Spinal cord (tissue), 10 donors: ENCODE measurements around the gene ZNF892. TPM values are rescaled to one million over a fixed set of nuclear protein-coding genes. Genes with fewer than 3 reads are reported as not detected.

Experiments
- DNase-seq, 6 donors: peaks; one replicate each; pipeline versions ENCODE4 v3.0.0 to v3.0.0-alpha.2; 2013 to 2015; ENCODE audit warnings: low spot score in 6 of 6, low read depth in 4 of 6
- H3K27ac ChIP-seq: one replicate; pipeline ENCODE4 v1.5.1; 2013; ENCODE audit warnings: low read depth, low read length, control low read depth
- H3K27me3 ChIP-seq: one replicate; pipeline ENCODE4 v1.6.1; 2013; ENCODE audit warnings: low read length; ENCODE audit not compliant: control insufficient read depth, insufficient read depth
- H3K36me3 ChIP-seq: one replicate; pipeline ENCODE4 v1.6.1; 2013; ENCODE audit warnings: low read length; ENCODE audit not compliant: control insufficient read depth, insufficient read depth
- H3K4me1 ChIP-seq: one replicate; pipeline ENCODE4 v1.6.1; 2013; ENCODE audit warnings: low read length; ENCODE audit not compliant: control insufficient read depth, insufficient read depth
- H3K4me3 ChIP-seq: one replicate; pipeline ENCODE4 v1.5.1; 2013; ENCODE audit warnings: low read depth, low read length, control low read depth
- H3K9me3 ChIP-seq: one replicate; pipeline ENCODE4 v1.6.1; 2013; ENCODE audit warnings: low read length; ENCODE audit not compliant: control insufficient read depth, insufficient read depth
- WGBS: methylation state at CpG from one replicate; pipeline ENCODE4 v1.1.5; 2013; ENCODE audit warnings: missing lambda C conversion rate; ENCODE audit not compliant: insufficient coverage; 5-methylcytosine and 5-hydroxymethylcytosine counted together
- polyA plus RNA-seq, 2 donors: library from polyadenylated mRNA; unstranded; fragments of 120-200 nt; gene quantifications; one replicate each; pipeline ENCODE4 v1.2.1, GENCODE V29; 2013; ENCODE audit not compliant: insufficient read length in 2 of 2
- total RNA-seq, 2 donors: library from RNA; depleted of rRNA in 1 of 2; stranded (reverse); fragments of 120-200 nt in 1 of 2; fragments of >200 nt in 1 of 2; gene quantifications; one replicate each; pipeline versions ENCODE4 v1.2.3 to v1.2.4, GENCODE V29; 2013 to 2014
- donor health status: healthy.

Gene ZNF892
- total and polyA plus RNA-seq, 4 donors = 4.5 to 16.2 (median 9.3) TPM

DNA sequence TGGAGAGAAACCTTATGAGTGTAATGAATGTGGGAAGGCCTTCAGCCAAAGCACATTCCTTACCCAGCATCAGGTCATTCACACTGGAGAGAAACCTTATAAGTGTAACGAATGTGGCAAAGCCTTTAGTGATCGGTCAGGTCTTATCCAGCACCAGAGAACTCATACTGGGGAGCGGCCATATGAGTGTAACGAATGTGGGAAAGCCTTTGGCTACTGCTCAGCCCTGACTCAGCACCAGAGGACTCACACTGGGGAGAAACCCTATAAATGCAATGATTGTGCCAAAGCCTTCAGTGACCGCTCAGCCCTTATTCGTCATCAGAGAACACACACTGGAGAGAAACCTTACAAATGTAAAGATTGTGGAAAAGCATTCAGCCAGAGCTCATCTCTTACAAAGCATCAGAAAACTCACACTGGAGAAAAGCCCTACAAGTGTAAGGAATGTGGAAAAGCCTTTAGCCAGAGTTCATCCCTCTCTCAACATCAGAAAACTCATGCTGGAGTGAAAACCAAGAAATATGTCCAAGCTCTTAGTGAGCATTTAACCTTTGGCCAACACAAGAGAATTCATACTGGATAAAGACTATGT lies 7.8 kb downstream of the ZNF892 start:
- Histone ChIP-seq H3K36me3 (peaks cover 16% of the 10 kb centered on the region), H3K4me1 (no peaks in the 10 kb centered on the region), H3K4me3 (no peak overlapping the region), H3K9me3 (peaks cover 45% of the 10 kb centered on the region), H3K27ac (no peak overlapping the region), H3K27me3 (no peaks in the 10 kb centered on the region)
- no peak for DNase-seq
- 95% methylated on average over 4 of the region's 6 CpGs for WGBS

GRCh38 chr2:95220449-95220848 lies 13.1 kb downstream of the ZNF892 start:
- no peak for DNase-seq
- no peaks in the 10 kb centered on the region for H3K27me3 ChIP-seq
- H3K9me3 ChIP-seq = peaks cover 32% of the 10 kb centered on the region
- no peaks in the 10 kb centered on the region for H3K4me1 ChIP-seq
- no peak overlapping the region for H3K27ac ChIP-seq
- H3K36me3 ChIP-seq = peaks cover 6% of the 10 kb centered on the region
- H3K4me3 ChIP-seq = no peak overlapping the region
- WGBS = 100% methylated on average over 3 of the region's 3 CpGs

GRCh38 chr2:95225658-95226057 lies 18.3 kb downstream of the ZNF892 start:
- H3K4me1 ChIP-seq = no peaks in the 10 kb centered on the region
- no peak overlapping the region for H3K27ac ChIP-seq
- H3K9me3 ChIP-seq = peaks cover 5% of the 10 kb centered on the region
- H3K27me3 ChIP-seq = no peaks in the 10 kb centered on the region
- no peaks in the 10 kb centered on the region for H3K36me3 ChIP-seq
- no peak for DNase-seq
- no peak overlapping the region for H3K4me3 ChIP-seq

DNA sequence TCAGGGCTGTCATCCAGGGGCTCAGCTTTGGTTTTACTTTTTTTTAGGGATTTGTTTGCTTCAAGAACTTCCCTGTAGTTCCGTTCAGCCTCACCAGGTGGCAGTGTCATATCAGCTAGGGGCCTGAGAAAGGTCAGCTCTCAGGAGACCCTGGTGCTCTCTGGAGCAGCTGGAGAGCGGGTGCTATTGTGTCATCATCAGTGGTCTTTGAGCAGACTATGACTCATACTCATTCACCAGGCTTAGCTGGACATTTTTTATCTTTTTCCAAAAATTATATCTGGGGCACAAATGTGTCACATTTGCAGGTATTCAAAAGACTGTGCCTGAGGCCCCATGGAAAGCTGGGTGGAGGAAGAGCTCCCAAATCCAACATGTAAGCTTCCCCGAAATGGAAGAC lies 24.4 kb downstream of the ZNF892 start:
- Histone ChIP-seq H3K36me3 (no peaks in the 10 kb centered on the region), H3K9me3 (no peaks in the 10 kb centered on the region), H3K4me3 (no peak overlapping the region), H3K4me1 (no peaks in the 10 kb centered on the region), H3K27me3 (no peaks in the 10 kb centered on the region), H3K27ac (no peak overlapping the region)
- 14% methylated on average over 1 of the region's 3 CpGs for WGBS
- peak in 5 of 6 donors; percentile 9 to 73 (median 35) for DNase-seq

DNA sequence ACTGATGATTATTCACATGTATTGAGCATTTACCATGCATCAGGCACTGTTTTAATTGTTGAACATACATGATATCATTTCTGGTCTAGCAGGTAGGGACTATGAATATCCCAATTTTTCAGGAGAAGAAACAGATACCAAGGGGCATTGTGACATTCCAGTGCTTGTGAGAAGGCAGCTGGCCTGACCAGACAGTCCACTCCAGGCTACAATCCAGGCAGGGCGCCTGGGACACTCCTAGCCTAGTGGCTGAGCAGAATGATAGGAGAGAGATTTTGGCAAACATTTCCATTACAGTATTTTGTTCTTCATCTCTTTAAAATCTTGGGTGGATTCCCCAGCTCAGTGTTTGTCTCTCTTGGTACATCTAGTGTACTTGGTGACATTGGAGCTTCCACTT lies 24.9 kb downstream of the ZNF892 start:
- no peaks in the 10 kb centered on the region for H3K4me1 ChIP-seq
- no peaks in the 10 kb centered on the region for H3K36me3 ChIP-seq
- no peak overlapping the region for H3K4me3 ChIP-seq
- H3K9me3 ChIP-seq = no peaks in the 10 kb centered on the region
- H3K27me3 ChIP-seq = no peaks in the 10 kb centered on the region
- no peak for DNase-seq
- WGBS = no CpG with 5 or more reads among the region's 1 CpG
- no peak overlapping the region for H3K27ac ChIP-seq

GRCh38 chr2:95234286-95234785 lies 27.0 kb downstream of the ZNF892 start:
- no peak for DNase-seq
- Histone ChIP-seq H3K27ac (no peak overlapping the region), H3K4me1 (no peaks in the 10 kb centered on the region), H3K9me3 (no peaks in the 10 kb centered on the region), H3K27me3 (no peaks in the 10 kb centered on the region), H3K36me3 (no peaks in the 10 kb centered on the region), H3K4me3 (no peak overlapping the region)
- WGBS = 91% methylated on average over 4 of the region's 5 CpGs

DNA sequence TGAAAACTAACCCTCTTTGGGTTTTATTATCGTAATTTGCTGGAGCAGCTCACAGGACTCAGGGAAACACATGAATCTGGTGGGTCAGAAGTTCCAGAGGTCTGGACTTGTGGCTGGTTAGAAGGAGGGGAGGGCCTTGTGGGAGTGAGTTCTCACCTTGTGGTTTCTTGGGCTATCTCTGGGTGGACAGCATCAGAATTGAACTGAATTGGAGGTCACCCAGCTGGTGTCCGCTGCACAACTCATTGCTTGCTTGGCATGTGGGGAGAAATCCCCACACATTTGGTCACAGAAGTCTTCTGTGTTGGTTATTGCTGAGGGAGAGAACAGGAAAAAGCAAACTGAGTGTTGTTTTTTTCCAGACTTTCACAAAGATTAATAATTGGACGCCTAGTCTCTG lies 27.5 kb downstream of the ZNF892 start:
- no peak for DNase-seq
- Histone ChIP-seq H3K27ac (no peak overlapping the region), H3K36me3 (no peaks in the 10 kb centered on the region), H3K4me1 (no peaks in the 10 kb centered on the region), H3K9me3 (no peaks in the 10 kb centered on the region), H3K27me3 (no peaks in the 10 kb centered on the region), H3K4me3 (no peak overlapping the region)
- WGBS = 94% methylated on average over 3 of the region's 3 CpGs

GRCh38 chr2:95238131-95238530 lies 30.8 kb downstream of the ZNF892 start:
- H3K36me3 ChIP-seq = no peaks in the 10 kb centered on the region
- H3K4me1 ChIP-seq = no peaks in the 10 kb centered on the region
- no peak overlapping the region for H3K4me3 ChIP-seq
- peaks cover 11% of the 10 kb centered on the region for H3K9me3 ChIP-seq
- no peaks in the 10 kb centered on the region for H3K27me3 ChIP-seq
- no peak overlapping the region for H3K27ac ChIP-seq
- no peak for DNase-seq

DNA sequence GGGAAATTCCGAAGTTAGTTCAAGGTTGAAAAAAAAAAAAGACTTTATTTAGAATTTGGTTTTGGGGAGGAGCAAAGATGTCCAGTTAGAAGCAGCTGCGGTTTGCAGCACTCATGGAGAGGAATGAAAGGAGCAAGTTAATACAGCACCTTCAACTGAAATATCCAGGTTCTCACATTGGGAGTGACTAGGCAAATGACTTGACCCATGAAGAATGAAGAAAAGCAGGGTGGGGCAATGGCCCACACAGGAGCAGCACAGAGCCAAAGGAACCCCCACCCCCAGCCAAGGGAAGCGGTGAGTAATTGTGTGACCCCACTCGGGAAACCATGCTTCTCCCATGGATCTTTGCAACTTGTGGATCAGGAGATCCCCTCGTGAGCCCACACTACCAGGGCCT lies 32.8 kb downstream of the ZNF892 start:
- no peak overlapping the region for H3K27ac ChIP-seq
- H3K9me3 ChIP-seq = peaks cover 11% of the 10 kb centered on the region
- H3K4me1 ChIP-seq = no peaks in the 10 kb centered on the region
- DNase-seq = no peak
- WGBS = 100% methylated on average over 5 of the region's 5 CpGs
- no peaks in the 10 kb centered on the region for H3K27me3 ChIP-seq
- H3K36me3 ChIP-seq = no peaks in the 10 kb centered on the region
- no peak overlapping the region for H3K4me3 ChIP-seq

DNA sequence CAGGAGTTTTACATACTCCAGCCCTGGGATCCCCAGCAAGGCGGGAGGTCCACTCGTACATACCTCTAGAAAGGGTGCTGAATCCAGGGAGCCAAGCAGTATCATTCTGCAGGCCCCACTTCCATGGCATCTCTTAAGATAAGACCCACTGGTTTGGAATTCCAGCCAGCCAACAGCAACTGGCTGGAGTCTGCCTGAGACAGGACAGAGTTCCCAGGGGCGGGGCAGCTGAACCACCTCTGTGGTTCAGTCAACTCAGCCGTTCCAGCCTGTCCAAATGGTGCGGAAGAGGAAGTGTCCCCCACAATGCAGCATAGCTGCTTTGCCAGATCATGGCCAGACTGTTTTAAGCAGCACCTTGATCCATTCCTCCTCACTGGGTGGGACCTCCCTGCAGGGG lies 33.2 kb downstream of the ZNF892 start:
- peaks cover 11% of the 10 kb centered on the region for H3K9me3 ChIP-seq
- no peak for DNase-seq
- no peaks in the 10 kb centered on the region for H3K27me3 ChIP-seq
- H3K27ac ChIP-seq = no peak overlapping the region
- 100% methylated on average over 5 of the region's 5 CpGs for WGBS
- H3K36me3 ChIP-seq = no peaks in the 10 kb centered on the region
- no peak overlapping the region for H3K4me3 ChIP-seq
- no peaks in the 10 kb centered on the region for H3K4me1 ChIP-seq
